ENCODE data around the gene RNF213. TPM values are rescaled to one million over a fixed set of nuclear protein-coding genes. Genes with fewer than 3 reads are reported as not detected.
"Not testable (repeated sequence)": the region's sequence is repeated elsewhere in the genome, so short reads cannot be mapped to it uniquely, and the experiment has no call there.

The RNF213 gene
- total and polyA plus RNA-seq, 2 of the 8 experiments (the other 6 are each of a cell fraction or from before 2014, with no cell fraction given): 33.8 to 62.8 TPM

DNA sequence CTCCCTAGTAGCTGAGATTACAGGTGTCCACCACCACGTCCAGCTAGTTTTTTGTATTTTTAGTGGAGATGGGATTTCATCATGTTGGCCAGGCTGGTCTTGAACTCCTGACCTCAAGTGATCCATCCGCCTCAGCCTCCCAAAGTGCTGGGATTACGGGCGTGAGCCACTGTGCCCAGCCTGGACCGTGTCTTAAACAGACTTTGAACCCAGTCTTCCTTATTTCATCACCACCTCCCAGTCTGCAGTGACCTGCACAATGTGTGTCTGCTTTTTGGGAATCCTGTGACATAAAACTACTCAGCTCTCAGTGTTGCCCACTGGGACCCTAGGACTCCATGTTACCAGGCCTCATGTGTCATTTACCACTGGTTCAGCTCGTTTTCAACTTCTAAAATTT, 70.3 kb downstream of the RNF213 start:
- H3K56ac ChIP-seq (replicated peaks; ENCODE audit: insufficient read length, low read depth, low read length); H3K4ac ChIP-seq (replicated peaks; ENCODE audit: insufficient read length, low read depth, low read length); H2BK12ac ChIP-seq (ENCODE audit: low read depth, low read length); H2BK15ac ChIP-seq (ENCODE audit: low read length); H4K8ac ChIP-seq (ENCODE audit: extremely low read depth, insufficient read depth, low read length); H3K79me2 ChIP-seq (ENCODE audit: control insufficient read depth in 1 of 2, insufficient read depth in 2 of 2, low read length in 2 of 2); H3K27me3 ChIP-seq (replicated peaks in 1 of 4; ENCODE audit: control insufficient read depth in 3 of 4, extremely low read depth in 1 of 4, insufficient read depth in 3 of 4, low read length in 3 of 4); H2BK20ac ChIP-seq (ENCODE audit: low read length); H3K4me3 ChIP-seq (ENCODE audit: extremely low read depth in 1 of 4, insufficient read depth in 2 of 4, low read depth in 3 of 4, low read length in 4 of 4); H4K91ac ChIP-seq (replicated peaks; ENCODE audit: insufficient read length, low read length); H3K79me1 ChIP-seq (ENCODE audit: low read depth, low read length); H2AFZ ChIP-seq (ENCODE audit: low read length); H2BK120ac ChIP-seq (replicated peaks; ENCODE audit: low read depth, low read length); POLR2A ChIA-PET (ENCODE audit: partially characterized antibody); H3K9ac ChIP-seq (replicated peaks in 1 of 4; ENCODE audit: extremely low read depth in 1 of 4, low read depth in 3 of 4, low read length in 3 of 4); H3K23ac ChIP-seq (ENCODE audit: insufficient read length); H3K18ac ChIP-seq (ENCODE audit: extremely low read depth, low read length); H4K5ac ChIP-seq (ENCODE audit: insufficient read length, low read depth, low read length); H3K23me2 ChIP-seq (ENCODE audit: low read depth, low read length); H2BK5ac ChIP-seq (ENCODE audit: low read depth, low read length); H3K9me3 ChIP-seq (ENCODE audit: insufficient read depth in 2 of 2, low read depth in 1 of 2, low read length in 1 of 2); H3K4me1 ChIP-seq (replicated peaks in 1 of 4; ENCODE audit: control insufficient read depth in 3 of 4, insufficient read depth in 4 of 4, low read length in 3 of 4); H4K20me1 ChIP-seq (replicated peaks in 1 of 2; ENCODE audit: control insufficient read depth in 1 of 2, insufficient read depth in 2 of 2, low read length in 2 of 2); H3K4me2 ChIP-seq (ENCODE audit: insufficient read depth in 1 of 2, low read depth in 2 of 2, low read length in 2 of 2); H2AK5ac ChIP-seq (ENCODE audit: low read depth, low read length); DNase-seq (ENCODE audit: low read depth in 1 of 2, low spot score in 2 of 2); FAIRE-seq; H3K14ac ChIP-seq (ENCODE audit: insufficient read length); H3K27ac ChIP-seq (ENCODE audit: low read depth, low read length): not testable (repeated sequence)
- 93% methylated on average over 6 of the region's 6 CpGs; no CpG with 5 or more reads in 1 of the 2 experiments for WGBS, 2 experiments (ENCODE audit: extremely low coverage in 1 of 2, insufficient coverage in 1 of 2, insufficient read length in 1 of 2, insufficient replicate concordance in 2 of 2, low coverage in 1 of 2, low lambda C conversion rate in 2 of 2, missing lambda C conversion rate in 1 of 2)
- CTCF ChIA-PET (ENCODE audit: partially characterized antibody): interaction anchor here (0.6 to 2.6 kb wide), 3 partner anchors 31 to 135 kb away, joined by 3 to 17 read pairs (median 11); no protein-coding TSS in a partner anchor
- peaks cover 11 to 44% (median 39%) of the 10 kb centered on the region in 4 experiments; a peak in 7 of 8 replicates for H3K36me3 ChIP-seq (ENCODE audit: control insufficient read depth in 2 of 4, insufficient read depth in 4 of 4, low read length in 3 of 4)

Measured in H1 (cell line).